Loucy (cell line): ENCODE results near the gene CELF5.

Experiments used
- CTCF ChIP-seq: fragments of 200-600 bp; sonication (generic); conservative IDR thresholded peaks from 2 replicates; pipeline ENCODE4 v1.5.1; 2014; ENCODE audit warnings: mild to moderate bottlenecking, antibody characterized with exemption, low read length
- EZH2phosphoT487 ChIP-seq: fragments of 200-600 bp; IDR thresholded peaks from 2 replicates; pipeline ENCODE4 v1.6.1; 2018; ENCODE audit warnings: antibody characterized with exemption, mild to moderate bottlenecking, moderate library complexity, borderline replicate concordance

GRCh38 chr19:3211191-3211590 lies 13.3 kb upstream of the CELF5 start:
- TF ChIP-seq CTCF (no peak), EZH2phosphoT487 (no peak)
